GM18499 (cell line): ENCODE results near the gene PDE10A.

Experiments
- ATAC-seq: cut with Tn5 transposase; IDR thresholded peaks from one replicate; pipeline ENCODE4 v1.9.1; 2021; ENCODE audit warnings: moderate number of reproducible peaks; ENCODE audit not compliant: insufficient read depth, unreplicated experiment

The PDE10A gene

GRCh38 chr6:165446331-165446730 lies 216.7 kb downstream of the PDE10A start:
- no peak for ATAC-seq

DNA sequence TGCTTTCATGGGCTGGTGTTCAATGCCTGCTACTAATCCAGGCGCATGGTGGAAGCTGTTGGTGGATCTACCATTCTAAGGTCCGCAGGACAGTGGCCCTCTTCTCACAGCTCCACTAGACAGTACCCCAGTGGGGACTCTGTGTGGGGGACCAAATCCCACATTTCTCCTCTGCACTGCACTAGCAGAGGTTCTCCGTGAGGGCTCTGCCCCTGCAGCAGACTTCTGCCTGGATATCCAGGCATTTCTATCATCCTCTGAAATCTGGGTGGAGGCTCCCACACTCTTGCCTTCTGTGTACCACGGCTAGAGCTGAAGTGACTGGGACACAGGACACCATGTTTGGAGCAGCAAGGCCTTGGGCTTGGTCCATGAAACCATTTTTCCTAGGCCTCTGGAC lies 219.6 kb downstream of the PDE10A start:
- no peak for ATAC-seq

DNA sequence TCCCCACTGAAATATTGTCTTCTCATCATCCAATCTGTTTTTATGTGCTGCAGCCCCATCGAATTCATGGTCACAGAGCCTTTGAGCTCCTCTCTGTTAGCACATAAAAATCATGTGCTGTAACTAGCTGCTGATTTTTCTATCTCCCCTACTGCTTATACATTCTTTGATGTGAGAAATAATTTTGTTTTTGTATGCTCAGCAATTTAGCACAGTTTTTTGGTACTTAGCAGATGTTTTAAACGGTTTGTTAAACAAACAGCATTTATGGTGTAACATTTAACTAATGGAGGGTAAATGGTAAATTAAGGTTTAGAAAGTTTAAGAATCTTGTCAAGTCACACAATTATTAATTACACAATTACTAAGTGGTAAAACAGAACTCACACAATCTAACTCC lies 221.9 kb downstream of the PDE10A start:
- ATAC-seq, result no peak

DNA sequence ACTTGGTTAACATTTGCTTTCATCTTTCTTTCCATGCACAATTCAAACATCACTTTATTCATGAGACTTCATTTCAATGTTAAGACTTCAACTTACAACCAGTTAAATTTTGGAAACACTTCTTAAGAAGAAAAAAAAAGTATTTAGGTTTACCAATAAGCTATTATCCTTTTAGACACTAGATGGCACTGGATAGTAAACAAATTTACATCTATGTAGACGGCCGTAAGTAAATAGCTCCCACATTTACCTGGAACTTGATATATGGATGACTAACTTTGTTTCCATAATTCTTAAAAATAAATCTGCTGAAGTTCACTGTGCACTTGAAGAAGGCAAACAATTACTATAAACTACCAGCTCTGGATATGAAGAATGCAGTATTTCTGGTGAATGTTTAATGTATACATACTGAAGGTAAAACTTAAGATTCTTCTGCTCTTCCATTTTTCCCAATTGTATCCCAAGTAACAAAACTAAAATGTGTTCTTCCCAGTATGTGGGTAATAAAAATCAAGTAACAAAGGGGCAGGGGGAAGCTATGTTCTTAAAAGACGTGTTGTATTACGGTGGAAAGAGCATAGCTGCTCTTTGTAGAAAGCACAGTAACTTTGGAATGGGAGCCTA lies 223.0 kb downstream of the PDE10A start:
- no peak for ATAC-seq

DNA sequence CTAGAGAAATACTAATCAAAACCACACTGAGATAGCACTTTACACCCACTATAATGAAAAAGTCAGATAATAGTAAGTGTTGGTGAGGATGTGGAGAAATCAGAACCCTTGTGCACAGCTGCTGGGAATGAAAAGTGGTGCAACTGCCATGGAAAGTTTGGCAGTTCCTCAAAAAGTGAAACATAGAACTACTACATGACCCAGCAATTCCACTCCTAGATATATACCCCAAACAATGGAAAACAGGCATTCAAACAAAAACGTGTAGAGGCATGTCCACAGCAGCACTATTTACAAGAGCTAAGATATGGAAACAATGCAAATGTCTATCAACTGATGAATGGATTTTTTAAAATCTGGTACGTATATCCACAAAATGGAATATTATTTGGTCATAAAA lies 236.1 kb downstream of the PDE10A start:
- ATAC-seq, result no peak

DNA sequence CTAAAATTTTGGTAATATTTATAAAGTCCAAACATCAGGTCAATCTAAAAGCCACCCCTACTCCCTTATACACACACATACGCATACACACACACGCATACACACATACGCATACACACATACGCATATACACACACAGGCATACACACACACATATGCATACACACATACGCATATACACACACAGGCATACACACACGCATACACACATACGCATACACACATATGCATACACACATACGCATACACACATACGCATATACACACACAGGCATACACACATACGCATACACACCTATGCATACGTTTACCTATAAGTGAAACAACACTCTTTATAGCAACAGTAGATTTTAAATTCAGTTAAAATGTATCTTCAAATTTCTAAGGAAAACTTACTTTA lies 240.8 kb downstream of the PDE10A start:
- no peak for ATAC-seq

DNA sequence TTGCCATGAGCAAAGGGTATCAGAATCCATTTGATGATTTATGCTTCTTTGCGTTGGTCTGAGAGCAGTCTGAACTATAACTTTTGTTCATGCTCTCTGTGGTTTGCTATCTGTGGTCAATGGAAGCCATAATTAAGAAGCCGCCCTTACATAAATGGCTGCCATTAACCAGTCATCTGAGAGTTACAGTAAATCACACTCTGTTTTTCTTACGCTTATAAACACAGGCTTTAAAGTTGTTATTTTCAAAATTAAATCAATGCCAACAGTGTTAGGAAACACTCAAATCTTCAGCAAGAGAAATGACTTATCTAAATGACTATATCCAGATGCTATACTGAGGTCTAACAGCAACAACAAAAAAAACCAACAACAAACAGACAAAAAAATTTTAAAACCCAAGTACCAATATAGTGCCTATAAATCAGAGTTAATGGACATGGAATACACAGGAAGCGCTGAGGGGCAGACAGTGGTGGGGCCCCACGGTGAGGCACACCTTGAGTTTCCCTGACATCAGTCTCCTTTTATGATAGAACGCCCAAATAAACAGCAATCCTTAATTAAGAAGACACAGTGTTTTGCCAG lies 245.7 kb downstream of the PDE10A start:
- ATAC-seq, result no peak

DNA sequence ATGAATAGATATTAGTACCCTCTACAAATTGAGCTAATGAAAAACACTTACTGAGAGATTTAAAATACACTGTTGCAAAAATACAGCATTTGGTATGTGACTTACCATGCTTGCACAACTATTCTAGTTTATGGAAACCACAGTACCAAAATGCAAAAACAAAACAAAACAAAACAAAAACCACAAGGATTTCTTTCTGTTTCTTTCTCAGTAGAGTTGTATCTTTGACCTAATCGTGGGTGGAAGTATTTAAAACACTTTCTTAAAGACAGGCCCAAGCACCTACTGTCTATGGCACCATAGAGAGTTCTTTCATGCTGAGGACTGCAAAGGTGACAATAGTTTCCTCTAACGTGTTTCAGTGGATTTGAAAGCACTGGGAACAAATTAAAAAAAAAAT lies 258.3 kb downstream of the PDE10A start:
- no peak for ATAC-seq

DNA sequence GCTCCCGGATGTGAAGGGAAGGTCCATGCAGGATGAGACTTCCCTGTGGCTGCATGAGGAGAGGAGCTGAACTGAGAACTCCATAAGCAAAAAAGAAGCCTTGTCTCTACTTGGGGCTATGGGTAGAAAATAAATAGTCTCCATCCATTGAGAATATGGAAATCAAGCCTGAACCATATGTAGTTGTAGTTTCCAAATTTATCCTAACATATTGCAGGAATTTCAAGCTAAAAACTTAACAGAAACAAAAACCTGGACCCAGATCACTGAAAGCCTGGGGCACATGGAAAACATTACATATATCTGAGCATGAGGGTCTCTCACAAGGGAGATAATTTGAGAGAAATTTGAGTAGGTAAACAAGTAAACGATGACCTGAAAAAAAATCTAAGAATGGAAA lies 258.7 kb downstream of the PDE10A start:
- ATAC-seq, result no peak

DNA sequence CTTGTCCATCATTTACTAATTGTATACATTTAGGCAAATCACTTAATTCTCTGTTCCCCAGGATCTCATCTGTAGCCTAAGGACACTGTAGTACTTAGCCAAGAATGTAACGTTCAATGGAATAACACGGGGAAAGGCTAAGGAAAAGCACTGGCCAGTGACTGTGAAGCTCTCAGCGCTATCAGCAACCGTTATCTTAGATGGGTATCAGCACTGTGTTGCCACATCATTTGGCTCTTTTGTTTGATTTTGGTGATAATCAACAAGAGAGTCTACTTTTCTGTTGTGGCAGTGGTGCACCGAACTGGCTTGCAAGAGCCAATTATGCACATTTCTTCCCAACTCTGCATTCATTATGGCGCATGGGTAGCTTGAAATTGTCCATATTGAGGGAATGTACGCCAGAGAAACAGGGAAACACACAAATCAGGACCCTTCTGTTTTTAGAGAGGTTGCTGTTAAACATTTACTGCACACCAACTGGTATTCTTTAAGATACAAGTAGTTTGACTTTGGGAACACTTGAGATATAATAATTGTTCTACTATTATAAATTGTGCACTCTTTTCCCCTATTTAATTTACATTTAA lies 259.9 kb downstream of the PDE10A start:
- ATAC-seq, result no peak

DNA sequence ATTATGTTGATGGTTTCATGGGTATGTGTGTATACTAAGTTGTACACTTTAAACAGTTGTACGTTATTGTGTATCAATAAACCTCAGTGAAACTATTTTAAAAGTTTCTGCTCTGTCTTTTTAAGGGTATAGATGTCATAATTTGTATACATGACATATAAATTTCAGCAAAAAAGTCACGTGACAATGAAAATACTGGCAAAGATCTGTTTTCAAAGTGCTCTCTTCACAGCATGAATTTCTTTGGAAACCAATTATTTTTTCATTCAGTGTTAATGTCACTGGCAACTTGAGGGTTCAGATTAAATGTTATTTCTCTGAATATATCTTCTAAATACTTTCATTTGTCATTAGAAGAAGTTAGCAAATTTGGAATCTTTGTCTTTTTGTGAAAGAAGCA lies 261.9 kb downstream of the PDE10A start:
- ATAC-seq, result no peak

DNA sequence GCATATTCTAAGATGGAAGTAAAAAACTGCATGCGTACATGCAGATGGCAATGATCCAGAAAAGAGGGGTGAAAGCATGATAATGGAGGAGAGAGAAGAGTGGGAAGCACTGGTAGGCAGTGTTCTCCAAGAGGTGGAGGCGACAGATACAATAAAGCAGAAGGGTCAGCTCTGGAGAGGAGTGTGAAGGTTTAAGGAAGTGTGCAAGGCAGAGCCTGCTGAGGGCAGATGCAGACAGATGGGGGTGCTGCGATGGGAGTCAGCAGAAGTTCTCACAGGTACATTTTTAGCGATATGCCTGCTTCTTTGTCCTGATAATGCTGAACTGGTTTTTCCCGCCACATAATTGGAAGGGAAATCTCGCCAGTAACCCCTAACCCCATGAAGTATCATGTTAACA lies 272.6 kb downstream of the PDE10A start:
- ATAC-seq, result no peak

DNA sequence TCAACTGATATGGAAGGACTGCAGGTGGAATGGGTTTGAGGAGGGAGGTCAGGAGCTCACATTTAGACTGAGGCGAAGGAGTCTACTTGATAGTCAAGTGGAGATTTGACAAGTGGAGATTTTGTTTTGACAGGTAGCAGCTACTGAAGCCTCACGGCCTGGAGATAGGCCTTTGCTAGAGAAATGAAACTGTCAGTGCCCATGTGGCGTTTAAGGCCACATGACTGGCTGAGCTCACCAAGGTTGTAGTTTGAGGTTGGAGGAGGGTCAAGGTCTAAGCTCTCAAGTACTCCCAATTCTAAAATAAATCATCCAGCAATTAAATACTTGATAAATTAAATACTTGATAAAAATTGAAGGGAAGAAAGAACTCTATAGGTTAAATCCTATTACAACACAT lies 273.5 kb downstream of the PDE10A start:
- no peak for ATAC-seq

GRCh38 chr6:165383323-165383722 lies 279.7 kb downstream of the PDE10A start:
- no peak for ATAC-seq

- no peak for ATAC-seq
These were observed 286.9 kb downstream of the PDE10A start for GRCh38 chr6:165376100-165376499.

GRCh38 chr6:165365371-165365770 lies 297.7 kb downstream of the PDE10A start:
- no peak for ATAC-seq

DNA sequence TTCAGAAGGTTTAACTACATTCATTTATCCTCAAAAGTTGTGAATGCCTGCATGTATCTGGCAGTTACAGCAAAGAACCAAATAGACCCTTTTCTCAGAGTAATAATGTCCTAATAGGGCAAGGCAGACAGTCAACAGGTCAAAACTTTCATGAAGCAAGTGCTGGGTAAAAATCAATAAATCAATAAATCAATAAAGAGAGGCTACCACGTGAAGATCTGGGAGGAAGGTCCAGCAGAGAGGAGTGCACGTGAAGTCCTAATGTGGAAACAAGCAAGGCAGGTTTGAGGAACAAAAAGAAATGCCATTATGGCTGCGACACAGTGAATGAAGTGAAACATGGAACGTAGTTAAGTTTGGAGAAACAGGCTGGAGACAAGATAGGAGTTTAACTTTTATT lies 317.3 kb downstream of the PDE10A start:
- ATAC-seq, result no peak

GRCh38 chr6:165340532-165340931 lies 322.5 kb downstream of the PDE10A start:
- no peak for ATAC-seq

DNA sequence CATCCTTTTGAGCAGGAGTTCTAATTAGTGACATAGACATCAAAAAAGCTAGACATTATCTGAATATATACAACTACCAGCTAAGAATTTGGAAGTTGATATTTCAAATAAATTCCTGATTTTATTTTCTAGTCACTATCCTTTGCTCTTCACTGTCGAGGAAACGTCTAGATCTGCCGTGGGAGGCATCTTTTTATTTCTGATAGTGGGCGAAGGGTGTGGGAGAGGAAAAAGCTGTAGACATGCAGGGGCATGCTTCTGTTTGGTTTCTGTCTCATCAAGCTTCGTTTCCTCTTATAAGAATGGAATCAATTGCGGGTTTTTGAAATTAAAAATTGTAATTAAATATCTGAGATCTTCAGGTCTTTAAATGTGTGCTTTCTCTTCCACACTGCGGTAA lies 337.4 kb downstream of the PDE10A start:
- ATAC-seq, result no peak

GRCh38 chr6:165321555-165322145 lies 341.4 kb downstream of the PDE10A start:
- ATAC-seq, result no peak

DNA sequence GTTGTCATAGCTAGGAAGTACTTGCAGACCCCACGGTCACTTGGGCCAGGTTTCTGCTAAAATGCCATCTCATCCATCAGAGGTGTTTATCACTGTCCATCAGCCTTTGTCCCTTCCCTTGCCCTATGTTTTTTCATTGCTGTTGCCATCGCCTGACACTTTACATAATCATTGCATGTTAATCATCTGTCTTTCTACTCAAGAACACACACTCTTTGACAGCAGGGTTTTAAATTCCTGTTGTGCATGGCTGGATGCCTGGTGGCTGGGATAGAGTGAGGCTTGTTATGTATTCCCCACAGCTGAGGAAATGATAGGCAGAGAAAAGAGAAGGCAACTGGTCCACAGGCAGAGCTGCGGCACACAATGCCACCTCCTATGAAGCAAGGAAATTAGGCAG lies 341.9 kb downstream of the PDE10A start:
- no peak for ATAC-seq

GRCh38 chr6:165317723-165318122 lies 345.3 kb downstream of the PDE10A start:
- no peak for ATAC-seq
